Peyer's patch (tissue), 4 donors: ENCODE results near the gene PDZK1IP1. TPM values are rescaled to one million over a fixed set of nuclear protein-coding genes. Genes with fewer than 3 reads are reported as not detected.

Experiments used
- DNase-seq, 3 donors: peaks; one replicate each; pipeline ENCODE4 v3.0.0-alpha.2; 2017 to 2019
- H3K27ac ChIP-seq, 4 donors: fragments of 200-600 bp; sonication (generic); one replicate each; pipeline ENCODE4 v1.5.1; 2016 to 2019
- H3K27me3 ChIP-seq, 2 donors: fragments of 200-600 bp; sonication (generic); one replicate each; pipeline ENCODE4 v1.5.1; 2019
- H3K36me3 ChIP-seq, 3 donors: fragments of 200-600 bp; sonication (generic); one replicate each; pipeline ENCODE4 v1.5.1; 2016 to 2019
- H3K4me1 ChIP-seq, 4 donors: fragments of 200-600 bp; sonication (generic); one replicate each; pipeline ENCODE4 v1.5.1; 2016 to 2019
- H3K4me3 ChIP-seq, 4 donors: fragments of 200-600 bp; sonication (generic); 1 replicate in 3 of 4; 2 replicates in 1 of 4; pipeline ENCODE4 v1.5.1; 2016 to 2019; ENCODE audit warnings: mild to moderate bottlenecking in 1 of 4
- H3K9me3 ChIP-seq, 4 donors: fragments of 200-600 bp; sonication (generic); one replicate each; pipeline ENCODE4 v1.5.1; 2016 to 2019; ENCODE audit warnings: mild to moderate bottlenecking in 1 of 4
- CTCF ChIP-seq, 6 experiments: fragments of 450-650 bp in 4 of 6; fragments of 200-600 bp in 2 of 6; sonication (generic) in 1 of 6; IDR thresholded peaks; one replicate each; pipeline ENCODE4 v1.5.1; 2017 to 2019; ENCODE audit warnings: antibody characterized with exemption in 6 of 6, mild to moderate bottlenecking in 3 of 6, moderate library complexity in 1 of 6
- POLR2A ChIP-seq, 2 donors: fragments of 450-650 bp; IDR thresholded peaks; one replicate each; pipeline ENCODE4 v1.5.1; 2017; ENCODE audit warnings: antibody characterized with exemption in 2 of 2, mild to moderate bottlenecking in 2 of 2, moderate library complexity in 2 of 2
- total RNA-seq, 4 donors: library from RNA; depleted of rRNA; stranded (reverse); fragments of >200 nt; gene quantifications; one replicate each; pipeline ENCODE4 v1.1.0, GENCODE V29; 2016

The PDZK1IP1 gene
- total RNA-seq, 4 donors from 2014 or later = 5.8 to 224 (median 104) TPM

DNA sequence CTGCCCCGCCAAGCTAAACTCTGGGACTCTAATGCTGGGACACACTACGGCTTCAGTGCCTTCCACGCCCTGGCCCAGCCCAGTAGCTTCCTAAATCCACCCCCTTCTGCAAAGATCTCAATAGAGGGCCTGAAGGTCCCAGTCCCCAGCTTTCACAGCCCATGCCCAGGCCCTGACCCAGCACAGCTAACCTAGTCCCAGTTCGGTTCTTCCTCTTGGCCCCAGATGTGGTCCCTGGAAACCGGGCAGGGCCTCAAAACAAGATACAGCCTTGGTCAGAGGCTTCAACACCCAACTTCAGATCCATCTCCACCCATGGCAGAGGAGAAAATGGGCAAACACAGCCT lies 646 bp upstream of the PDZK1IP1 start:
- no peak for DNase-seq
- TF ChIP-seq POLR2A (IDR thresholded peaks at IDR 0.05) (no peak), CTCF (IDR thresholded peaks at IDR 0.05) (no peak)
- no peak overlapping the region for H3K4me3 ChIP-seq
- no peaks in the 10 kb centered on the region for H3K36me3 ChIP-seq
- H3K4me1 ChIP-seq = peaks cover 0 to 29% (median 2%) of the 10 kb centered on the region in 4 donors
- H3K27ac ChIP-seq = peak overlapping the region in 3 of 4 donors; percentile 56 to 73 (median 66)
- no peaks in the 10 kb centered on the region for H3K9me3 ChIP-seq
- no peaks in the 10 kb centered on the region for H3K27me3 ChIP-seq

GRCh38 chr1:47188791-47189785 lies 748 bp downstream of the PDZK1IP1 start:
- H3K36me3 ChIP-seq = no peaks in the 10 kb centered on the region
- peak overlapping the region in 2 of 4 donors; percentile 8 to 53 for H3K4me3 ChIP-seq
- H3K27me3 ChIP-seq = no peaks in the 10 kb centered on the region
- peak overlapping the region in 3 of 4 donors; percentile 56 to 73 (median 66) for H3K27ac ChIP-seq
- peaks cover 0 to 29% (median 2%) of the 10 kb centered on the region in 4 donors for H3K4me1 ChIP-seq
- TF ChIP-seq CTCF (IDR thresholded peaks at IDR 0.05) (no peak), POLR2A (IDR thresholded peaks at IDR 0.05) (no peak)
- no peaks in the 10 kb centered on the region for H3K9me3 ChIP-seq
- peak in 1 of 3 donors; percentile 29 for DNase-seq

GRCh38 chr1:47187926-47188250 lies 1.9 kb downstream of the PDZK1IP1 start:
- Histone ChIP-seq H3K36me3 (no peaks in the 10 kb centered on the region), H3K9me3 (no peaks in the 10 kb centered on the region), H3K4me3 (no peak overlapping the region), H3K27ac (no peak overlapping the region), H3K4me1 (peaks cover 0 to 29% (median 2%) of the 10 kb centered on the region in 4 donors), H3K27me3 (no peaks in the 10 kb centered on the region)
- no peak for DNase-seq
- TF ChIP-seq POLR2A (IDR thresholded peaks at IDR 0.05) = no peak
- no peak for TF ChIP-seq CTCF (IDR thresholded peaks at IDR 0.05)

- Histone ChIP-seq H3K4me3 (no peak overlapping the region), H3K27me3 (no peaks in the 10 kb centered on the region), H3K27ac (no peak overlapping the region), H3K4me1 (peaks cover 0 to 24% (median 2%) of the 10 kb centered on the region in 4 donors), H3K36me3 (no peaks in the 10 kb centered on the region), H3K9me3 (no peaks in the 10 kb centered on the region)
- no peak for DNase-seq
- TF ChIP-seq POLR2A (IDR thresholded peaks at IDR 0.05) = no peak
- TF ChIP-seq CTCF (IDR thresholded peaks at IDR 0.05) = no peak
These were observed 2.5 kb downstream of the PDZK1IP1 start for GRCh38 chr1:47187231-47187925.

- Histone ChIP-seq H3K4me1 (peaks cover 0 to 17% (median 2%) of the 10 kb centered on the region in 4 donors), H3K36me3 (no peaks in the 10 kb centered on the region), H3K9me3 (no peaks in the 10 kb centered on the region), H3K4me3 (no peak overlapping the region), H3K27ac (no peak overlapping the region), H3K27me3 (no peaks in the 10 kb centered on the region)
- no peak for DNase-seq
- TF ChIP-seq POLR2A (IDR thresholded peaks at IDR 0.05) (no peak), CTCF (IDR thresholded peaks at IDR 0.05) (no peak)
These were observed 3.3 kb downstream of the PDZK1IP1 start for GRCh38 chr1:47186267-47187185.
